Breast epithelium (tissue), 4 donors: Measurements from ENCODE around the gene ADD2. TPM values are rescaled to one million over a fixed set of nuclear protein-coding genes. Genes with fewer than 3 reads are reported as not detected.
A peak's percentile ranks its signal among the peaks of the same experiment; 100 is the strongest.

Experiments used
- DNase-seq, 2 donors: peaks; one replicate each; pipeline ENCODE4 v3.0.0-alpha.2; 2019; ENCODE audit warnings: low spot score in 2 of 2
- H3K27ac ChIP-seq, 2 donors: fragments of 200-600 bp; sonication (generic) in 1 of 2; one replicate each; pipeline ENCODE4 v1.5.1; 2016 to 2019; ENCODE audit warnings: mild to moderate bottlenecking in 1 of 2
- H3K27me3 ChIP-seq, 2 donors: fragments of 200-600 bp; sonication (generic) in 1 of 2; one replicate each; pipeline versions ENCODE4 v1.5.1 to v1.6.0; 2017 to 2019; ENCODE audit warnings: control low read depth in 1 of 2, mild to moderate bottlenecking in 1 of 2
- H3K36me3 ChIP-seq: fragments of 200-600 bp; one replicate; pipeline ENCODE4 v1.5.1; 2019
- H3K4me1 ChIP-seq, 2 donors: fragments of 200-600 bp; sonication (generic); one replicate each; pipeline ENCODE4 v1.5.1; 2016 to 2019; ENCODE audit warnings: control low read depth in 1 of 2
- H3K4me3 ChIP-seq, 3 donors: fragments of 200-600 bp; sonication (generic); 1 replicate in 2 of 3; 2 replicates in 1 of 3; pipeline ENCODE4 v1.5.1; 2016 to 2019; ENCODE audit warnings: mild to moderate bottlenecking in 3 of 3, moderate library complexity in 2 of 3
- H3K9me3 ChIP-seq, 2 donors: fragments of 200-600 bp; sonication (generic) in 1 of 2; one replicate each; pipeline ENCODE4 v1.5.1; 2016 to 2019; ENCODE audit warnings: control low read depth in 1 of 2
- CTCF ChIP-seq, 3 donors: fragments of 450-650 bp; IDR thresholded peaks; one replicate each; pipeline ENCODE4 v1.5.1; 2016 to 2017; ENCODE audit warnings: antibody characterized with exemption in 3 of 3, mild to moderate bottlenecking in 3 of 3, moderate library complexity in 3 of 3
- POLR2A ChIP-seq: fragments of 450-650 bp; IDR thresholded peaks from one replicate; pipeline ENCODE4 v1.6.1; 2016; ENCODE audit warnings: antibody characterized with exemption, mild to moderate bottlenecking, moderate library complexity
- POLR2AphosphoS5 ChIP-seq, 3 donors: sonication (generic); formaldehyde crosslinking; IDR thresholded peaks; one replicate each; pipeline ENCODE4 v1.6.1; 2017; ENCODE audit warnings: antibody characterized with exemption in 3 of 3
- intact Hi-C: fragments of 100-400 bp; cut with DNase I; formaldehyde crosslinking; loops from one replicate; pipeline ENCODE4 v1.15.1; 2023; ENCODE audit warnings: low total_unique reads
- total RNA-seq, 3 donors: library from RNA; depleted of rRNA; stranded (reverse); fragments of >200 nt; gene quantifications; one replicate each; pipeline ENCODE4 v1.1.0, GENCODE V29; 2016

ADD2 gene
- total RNA-seq, 3 donors from 2014 or later, result 1.3 to 2.3 (median 1.9) TPM

GRCh38 chr2:70768590-70769085 lies 638 bp upstream of the ADD2 start:
- H3K27me3 ChIP-seq, result peaks cover 5 to 33% of the 10 kb centered on the region in 2 donors
- peak overlapping the region in 2 of 3 donors; percentile 52 to 60 for H3K4me3 ChIP-seq
- no peaks in the 10 kb centered on the region for H3K9me3 ChIP-seq
- DNase-seq, result no peak
- H3K4me1 ChIP-seq, result peaks cover 0 to 6% of the 10 kb centered on the region in 2 donors
- no peak overlapping the region for H3K27ac ChIP-seq
- no peak for TF ChIP-seq CTCF (IDR thresholded peaks at IDR 0.05)
- TF ChIP-seq POLR2A, result no peak
- no peak for TF ChIP-seq POLR2AphosphoS5 (IDR thresholded peaks at IDR 0.05)
- intact Hi-C loops, result no loop called here
- no peaks in the 10 kb centered on the region for H3K36me3 ChIP-seq

GRCh38 chr2:70767079-70767698 lies 811 bp downstream of the ADD2 start:
- peak overlapping the region in 1 of 2 donors; percentile 30 for H3K27ac ChIP-seq
- peaks cover 0 to 6% of the 10 kb centered on the region in 2 donors for H3K4me1 ChIP-seq
- peaks cover 5 to 33% of the 10 kb centered on the region in 2 donors for H3K27me3 ChIP-seq

GRCh38 chr2:70766357-70767078 lies 1.5 kb downstream of the ADD2 start:
- intact Hi-C loops, result no loop called here
- H3K36me3 ChIP-seq, result no peaks in the 10 kb centered on the region
- H3K27ac ChIP-seq, result no peak overlapping the region
- H3K4me1 ChIP-seq, result peaks cover 0 to 6% of the 10 kb centered on the region in 2 donors
- H3K27me3 ChIP-seq, result peaks cover 5 to 33% of the 10 kb centered on the region in 2 donors
- TF ChIP-seq CTCF (IDR thresholded peaks at IDR 0.05) (no peak), POLR2A (no peak), POLR2AphosphoS5 (IDR thresholded peaks at IDR 0.05) (no peak)
- H3K4me3 ChIP-seq, result peak overlapping the region; percentile 43 to 60 (median 52)
- H3K9me3 ChIP-seq, result no peaks in the 10 kb centered on the region
- no peak for DNase-seq

More at GRCh38 chr2:70767079-70767698, 811 bp downstream of the ADD2 start:
- Histone ChIP-seq H3K4me3 (peak overlapping the region; percentile 43 to 60 (median 52)), H3K9me3 (no peaks in the 10 kb centered on the region), H3K36me3 (no peaks in the 10 kb centered on the region)
- no peak for DNase-seq
- intact Hi-C loops, result no loop called here
- TF ChIP-seq CTCF (IDR thresholded peaks at IDR 0.05) (no peak), POLR2A (no peak), POLR2AphosphoS5 (IDR thresholded peaks at IDR 0.05) (no peak)

- intact Hi-C loops, result no loop called here
- no peak for DNase-seq
- H3K4me3 ChIP-seq, result no peak overlapping the region
- H3K36me3 ChIP-seq, result no peaks in the 10 kb centered on the region
- peaks cover 5 to 33% of the 10 kb centered on the region in 2 donors for H3K27me3 ChIP-seq
- H3K27ac ChIP-seq, result no peak overlapping the region
- peaks cover 0 to 6% of the 10 kb centered on the region in 2 donors for H3K4me1 ChIP-seq
- no peaks in the 10 kb centered on the region for H3K9me3 ChIP-seq
- TF ChIP-seq POLR2A (no peak), CTCF (IDR thresholded peaks at IDR 0.05) (no peak), POLR2AphosphoS5 (IDR thresholded peaks at IDR 0.05) (no peak)
Measured at GRCh38 chr2:70765507-70765906, 2.5 kb downstream of the ADD2 start.

GRCh38 chr2:70759446-70759845 lies 8.6 kb downstream of the ADD2 start:
- intact Hi-C loops, result no loop called here
- H3K27me3 ChIP-seq, result peaks cover 0 to 16% of the 10 kb centered on the region in 2 donors
- H3K4me3 ChIP-seq, result no peak overlapping the region
- DNase-seq, result no peak
- TF ChIP-seq POLR2A (no peak), POLR2AphosphoS5 (IDR thresholded peaks at IDR 0.05) (no peak), CTCF (IDR thresholded peaks at IDR 0.05) (no peak)
- H3K27ac ChIP-seq, result no peak overlapping the region
- no peaks in the 10 kb centered on the region for H3K4me1 ChIP-seq
- H3K9me3 ChIP-seq, result no peaks in the 10 kb centered on the region
- no peaks in the 10 kb centered on the region for H3K36me3 ChIP-seq
